ENCODE measurements around the gene CNTFR.
"Not testable (repeated sequence)": the region's sequence is repeated elsewhere in the genome, so short reads cannot be mapped to it uniquely, and the experiment has no call there.

Gene CNTFR

DNA sequence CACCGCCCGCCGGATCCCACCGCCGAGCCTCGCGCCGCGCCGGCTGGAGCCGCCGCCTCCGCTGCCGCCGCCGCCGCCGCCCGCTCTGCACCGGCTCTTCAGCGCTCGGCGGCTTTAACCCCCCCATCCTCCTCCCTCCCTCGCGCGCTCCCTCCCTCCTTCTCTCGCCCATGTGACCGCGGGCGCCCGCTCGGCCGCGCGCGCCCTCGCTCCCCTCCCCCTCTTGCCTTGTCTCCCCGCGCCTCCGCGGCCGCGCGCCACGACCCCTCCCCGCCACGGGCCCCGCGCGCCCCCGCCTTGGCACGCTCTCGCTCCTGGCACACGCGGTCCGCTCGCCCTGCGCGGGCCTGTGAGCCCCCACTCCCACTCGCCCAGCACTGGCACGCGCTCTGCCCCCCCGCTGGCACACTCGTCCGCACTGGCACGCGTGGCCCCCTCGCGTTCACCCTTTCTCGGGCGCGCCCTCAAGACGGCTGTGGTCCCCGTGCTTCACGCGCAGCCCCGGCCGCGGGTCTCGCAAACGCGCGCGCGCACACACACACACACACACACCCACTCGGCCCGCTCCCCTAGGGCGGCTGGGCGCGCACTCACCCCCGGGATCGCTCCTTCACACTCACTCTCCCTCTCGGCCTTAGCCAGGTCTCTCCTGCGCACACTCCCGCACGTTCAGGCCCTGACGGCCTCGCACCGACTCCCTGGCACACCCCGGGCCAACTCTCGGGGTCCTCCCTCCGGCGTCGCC lies at the start of gene CNTFR:
CNTFR (minus strand) TSS at position 89 of the 745 bp plus-strand sequence. CDS start 20,743 bp downstream, outside the sequence.
- no peak for DNase-seq (ENCODE audit: low read depth)
- no peak within 1 kb of the TSS for H3K4me3 ChIP-seq (ENCODE audit: low read depth, low read length)
- no peak for TF ChIP-seq CTCF (IDR thresholded peaks at IDR 0.05; ENCODE audit: insufficient read depth, low read depth, low read length, missing control alignments)

- not testable (repeated sequence) for H3K4me3 ChIP-seq (ENCODE audit: low read depth, low read length); DNase-seq (ENCODE audit: low read depth)
Measured at GRCh38 chr9:34639322-34639721, 49.8 kb upstream of the CNTFR start.

GRCh38 chr9:34638138-34638445 lies 48.6 kb upstream of the CNTFR start:
- no peak for DNase-seq (ENCODE audit: low read depth)
- no peak for TF ChIP-seq CTCF (IDR thresholded peaks at IDR 0.05; ENCODE audit: insufficient read depth, low read depth, low read length, missing control alignments)
- peak overlapping the region; percentile 93 for H3K4me3 ChIP-seq (ENCODE audit: low read depth, low read length)

DNA sequence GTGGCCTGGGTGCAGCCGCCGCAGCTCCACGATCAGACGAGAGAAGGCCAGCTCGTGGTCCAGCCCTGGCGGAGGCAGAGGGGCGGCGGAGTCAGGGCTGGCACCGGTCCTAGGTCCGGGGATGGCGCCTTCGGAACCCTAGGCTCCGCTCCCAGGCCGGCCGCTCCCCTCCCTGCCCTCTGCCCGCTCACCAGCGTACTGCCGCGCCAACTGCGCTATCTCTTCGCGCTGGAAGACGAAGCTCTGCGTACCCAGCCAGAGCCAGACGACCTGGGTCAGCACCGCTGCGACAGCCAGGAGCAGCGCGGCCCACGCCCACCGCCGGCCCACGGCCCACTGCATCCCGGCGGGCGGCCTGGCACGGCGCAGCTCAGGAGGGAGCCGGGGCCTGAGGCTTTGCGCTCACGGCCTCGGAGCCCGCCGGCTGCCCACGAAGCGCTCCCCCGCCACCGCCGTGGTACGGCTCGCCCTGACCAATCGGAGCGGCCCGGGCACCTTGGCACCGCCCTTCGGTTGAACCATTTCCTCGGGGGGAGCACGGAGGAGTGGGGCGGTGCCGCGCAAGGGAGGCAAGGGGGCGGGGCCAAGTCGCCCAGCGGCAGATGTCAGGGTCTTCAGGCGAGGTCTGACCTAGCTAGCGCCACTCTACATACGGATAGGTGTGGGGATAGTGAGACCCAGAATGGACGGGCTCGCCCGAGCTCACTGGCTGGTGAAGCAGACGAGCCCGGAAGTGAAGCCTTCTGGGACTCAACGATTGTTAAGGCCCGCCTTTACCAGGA lies 48.0 kb upstream of the CNTFR start, which contains the start of gene SIGMAR1:
SIGMAR1 (minus strand) TSS at position 432 of the 782 bp plus-strand sequence; CDS start at position 342, 90 bp downstream.
- H3K4me3 ChIP-seq (ENCODE audit: low read depth, low read length): peak within 1 kb of the TSS; percentile 93
- no peak for TF ChIP-seq CTCF (IDR thresholded peaks at IDR 0.05; ENCODE audit: insufficient read depth, low read depth, low read length, missing control alignments)
- peak; percentile 97 for DNase-seq (ENCODE audit: low read depth)

DNA sequence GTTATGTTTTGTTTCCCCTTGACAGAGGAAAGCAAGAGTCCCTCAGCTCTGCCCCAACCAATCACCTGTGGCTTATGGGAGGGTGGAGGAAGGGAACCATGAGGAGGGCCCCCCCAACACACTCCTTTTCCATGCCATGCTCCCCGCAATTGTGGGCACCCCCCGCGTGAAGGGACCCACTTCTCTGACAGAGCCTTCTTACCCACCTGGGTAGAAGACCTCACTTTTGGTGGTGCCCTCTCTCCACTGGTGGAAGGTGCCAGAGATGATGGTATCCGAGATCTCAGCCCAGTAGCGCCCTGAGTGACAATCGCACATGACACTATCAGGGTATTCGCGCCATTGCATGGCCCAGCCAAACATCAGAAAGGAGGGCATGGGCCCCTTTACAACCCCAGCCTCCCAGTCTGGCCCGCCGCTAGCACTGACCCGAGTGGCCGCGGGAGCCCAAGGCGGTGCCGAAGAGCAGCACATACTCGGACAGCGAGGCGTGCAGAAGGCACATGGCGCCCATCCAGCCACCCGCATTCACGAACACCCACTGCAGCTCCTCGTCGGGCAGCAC lies 47.3 kb upstream of the CNTFR start:
- DNase-seq (ENCODE audit: low read depth): peak; percentile 32
- peak overlapping the region; percentile 93 for H3K4me3 ChIP-seq (ENCODE audit: low read depth, low read length)
- no peak for TF ChIP-seq CTCF (IDR thresholded peaks at IDR 0.05; ENCODE audit: insufficient read depth, low read depth, low read length, missing control alignments)

DNA sequence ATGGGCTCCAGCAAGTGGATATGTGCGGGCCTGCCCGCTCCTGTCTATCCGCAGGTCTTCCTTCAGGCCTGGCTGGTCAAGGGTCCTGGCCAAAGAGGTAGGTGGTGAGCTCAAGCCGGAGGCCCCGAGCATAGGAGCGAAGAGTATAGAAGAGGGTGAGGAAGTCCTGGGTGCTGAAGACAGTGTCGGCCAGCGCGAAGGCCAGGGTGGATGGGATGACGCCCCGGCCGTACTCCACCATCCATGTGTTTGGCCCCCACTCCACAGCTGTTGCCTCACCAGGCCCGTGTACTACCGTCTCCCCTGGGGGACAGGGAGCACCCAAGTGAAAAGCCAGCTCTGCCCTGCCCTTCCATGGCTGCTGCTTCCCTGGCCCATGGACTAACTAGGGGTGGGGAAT lies 46.0 kb upstream of the CNTFR start:
- no peak overlapping the region for H3K4me3 ChIP-seq (ENCODE audit: low read depth, low read length)
- no peak for TF ChIP-seq CTCF (IDR thresholded peaks at IDR 0.05; ENCODE audit: insufficient read depth, low read depth, low read length, missing control alignments)
- DNase-seq (ENCODE audit: low read depth): no peak

DNA sequence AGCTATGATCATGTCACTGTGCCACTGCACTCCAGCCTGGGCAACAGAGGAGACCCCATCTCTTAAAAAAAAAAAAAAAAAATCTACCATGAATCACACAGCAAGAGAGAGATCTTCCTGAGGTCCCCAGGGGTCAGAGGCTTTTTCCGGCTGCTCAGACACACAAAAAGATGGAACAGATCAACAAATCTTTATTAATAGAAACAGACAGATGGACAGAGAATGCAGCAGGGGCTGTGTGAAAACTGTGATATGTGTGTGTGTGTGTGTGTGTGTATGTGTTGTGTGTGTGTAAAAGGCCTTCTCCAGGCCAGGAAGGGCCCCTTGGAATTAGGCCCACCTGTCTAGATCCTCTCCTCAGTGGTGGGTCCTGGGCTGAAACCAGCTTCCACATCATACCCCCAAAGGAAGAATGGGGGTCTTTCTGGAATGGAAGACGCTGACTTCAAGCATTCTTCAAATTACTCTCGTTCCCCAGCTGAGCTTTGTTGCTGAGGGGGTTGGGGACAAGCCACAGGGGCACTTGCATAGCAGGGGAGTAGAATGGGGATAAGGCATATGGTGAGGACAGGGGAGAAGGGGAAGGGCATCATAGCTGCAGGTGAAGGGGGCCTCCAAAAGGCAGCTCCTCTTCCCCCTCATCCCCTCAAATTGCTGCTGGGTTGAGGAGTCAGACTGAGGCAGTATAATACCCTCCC lies 45.2 kb upstream of the CNTFR start:
- H3K4me3 ChIP-seq (ENCODE audit: low read depth, low read length): no peak overlapping the region
- no peak for TF ChIP-seq CTCF (IDR thresholded peaks at IDR 0.05; ENCODE audit: insufficient read depth, low read depth, low read length, missing control alignments)
- no peak for DNase-seq (ENCODE audit: low read depth)
